ENCODE data around the gene CBX2. TPM values are rescaled to one million over a fixed set of nuclear protein-coding genes. Genes with fewer than 3 reads are reported as not detected.

Gene CBX2
- polyA plus RNA-seq, 1 of the 3 experiments (the other 2 are of a cell fraction) = 22.4 TPM

DNA sequence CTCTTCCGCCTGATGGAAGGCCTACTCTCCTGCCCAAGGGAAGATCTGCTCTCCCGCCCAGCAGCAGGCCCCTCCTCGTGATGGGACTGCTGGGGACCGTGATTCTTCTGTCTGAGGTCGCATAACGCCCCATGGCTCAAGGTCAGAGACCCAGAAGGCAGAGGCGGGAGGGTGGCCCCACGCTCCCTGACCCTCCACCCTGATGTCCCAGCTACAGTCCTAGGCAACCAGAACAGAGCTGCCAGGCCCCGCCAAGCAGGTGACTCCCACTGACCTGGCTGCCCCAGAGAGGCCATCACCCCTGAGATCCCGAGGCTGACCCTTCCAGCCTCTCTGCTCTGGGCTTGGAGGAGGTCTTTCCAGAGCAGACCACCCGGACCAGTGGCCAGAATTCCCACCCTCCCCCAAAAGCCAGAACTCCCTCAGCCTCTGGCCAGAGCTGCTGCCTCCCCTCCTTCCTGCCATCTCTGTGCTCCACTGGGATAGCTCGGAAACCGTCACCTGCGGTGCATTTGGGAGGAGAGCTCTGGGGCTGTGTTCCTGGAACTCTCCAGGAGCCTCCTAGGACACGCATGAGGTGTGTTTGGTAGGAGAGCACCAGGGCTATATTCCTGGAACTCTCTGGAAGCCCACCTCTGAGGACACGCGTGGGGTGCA lies 39.9 kb upstream of the CBX2 start:
- 72% methylated on average over 15 of the region's 17 CpGs for WGBS (ENCODE audit: low lambda C conversion rate)
- Histone ChIP-seq H3K4me3 (ENCODE audit: low read depth in 2 of 2, low read length in 1 of 2) (no peak overlapping the region), H3K36me3 (replicated peaks in 1 of 2; ENCODE audit: control insufficient read depth in 1 of 2, insufficient read depth in 2 of 2, low read length in 1 of 2) (no peaks in the 10 kb centered on the region), H3K9me3 (no peaks in the 10 kb centered on the region), H4K20me1 (ENCODE audit: insufficient read depth) (no peaks in the 10 kb centered on the region), H3K27ac (ENCODE audit: low read depth in 2 of 2, low read length in 1 of 2) (no peak overlapping the region), H3K27me3 (ENCODE audit: insufficient read depth) (peaks cover 41% of the 10 kb centered on the region), H3K4me1 (ENCODE audit: control insufficient read depth in 1 of 2, insufficient read depth in 2 of 2, low read depth in 1 of 2, low read length in 1 of 2) (peaks cover 0 to 12% of the 10 kb centered on the region in 2 experiments; a peak in 1 of 4 replicates), H3K79me2 (ENCODE audit: insufficient read depth) (no peaks in the 10 kb centered on the region), H3K9me2 (no peaks in the 10 kb centered on the region), H3K9ac (no peak overlapping the region), H3F3A (replicated peaks; ENCODE audit: insufficient read depth) (no peaks in the 10 kb centered on the region), H2AFZ (ENCODE audit: low read depth) (no peak overlapping the region), H3K4me2 (no peak overlapping the region)
- POLR2A ChIA-PET = no interaction called here
- DNase-seq = no peak
- CTCF ChIA-PET = interaction anchor here (0.8 to 10.7 kb wide), 8 partner anchors 9 to 105 kb away, joined by 3 to 216 read pairs (median 20); partner anchors contain the start of gene CBX4
- TF ChIP-seq RFX5 (IDR thresholded peaks at IDR 0.05; ENCODE audit: low read length) (no peak), JUND (IDR thresholded peaks at IDR 0.05) (no peak), CHD2 (IDR thresholded peaks at IDR 0.05; ENCODE audit: low read length, partially characterized antibody) (no peak), TCF12 (IDR thresholded peaks at IDR 0.05) (no peak), MXI1 (IDR thresholded peaks at IDR 0.05; ENCODE audit: low read depth, low read length) (no peak), FOSL2 (IDR thresholded peaks at IDR 0.05; ENCODE audit: borderline replicate concordance, low read depth) (no peak), ZBTB33 (IDR thresholded peaks at IDR 0.05; ENCODE audit: borderline replicate concordance, low read depth) (no peak), GATA2 (CRISPR knock-in tag; IDR thresholded peaks at IDR 0.05) (no peak), RXRA (IDR thresholded peaks at IDR 0.05; ENCODE audit: borderline replicate concordance, low read depth) (no peak), YY1 (IDR thresholded peaks at IDR 0.05; ENCODE audit: low read depth) (no peak), EZH2phosphoT487 (IDR thresholded peaks at IDR 0.05; ENCODE audit: borderline replicate concordance, low read depth) (no peak)
- TF ChIP-seq, protein P1, sequence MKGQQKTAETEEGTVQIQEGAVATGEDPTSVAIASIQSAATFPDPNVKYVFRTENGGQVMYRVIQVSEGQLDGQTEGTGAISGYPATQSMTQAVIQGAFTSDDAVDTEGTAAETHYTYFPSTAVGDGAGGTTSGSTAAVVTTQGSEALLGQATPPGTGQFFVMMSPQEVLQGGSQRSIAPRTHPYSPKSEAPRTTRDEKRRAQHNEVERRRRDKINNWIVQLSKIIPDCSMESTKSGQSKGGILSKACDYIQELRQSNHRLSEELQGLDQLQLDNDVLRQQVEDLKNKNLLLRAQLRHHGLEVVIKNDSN (IDR thresholded peaks at IDR 0.05; ENCODE audit: borderline replicate concordance, low read depth) = no peak
- TF ChIP-seq, protein P2, sequence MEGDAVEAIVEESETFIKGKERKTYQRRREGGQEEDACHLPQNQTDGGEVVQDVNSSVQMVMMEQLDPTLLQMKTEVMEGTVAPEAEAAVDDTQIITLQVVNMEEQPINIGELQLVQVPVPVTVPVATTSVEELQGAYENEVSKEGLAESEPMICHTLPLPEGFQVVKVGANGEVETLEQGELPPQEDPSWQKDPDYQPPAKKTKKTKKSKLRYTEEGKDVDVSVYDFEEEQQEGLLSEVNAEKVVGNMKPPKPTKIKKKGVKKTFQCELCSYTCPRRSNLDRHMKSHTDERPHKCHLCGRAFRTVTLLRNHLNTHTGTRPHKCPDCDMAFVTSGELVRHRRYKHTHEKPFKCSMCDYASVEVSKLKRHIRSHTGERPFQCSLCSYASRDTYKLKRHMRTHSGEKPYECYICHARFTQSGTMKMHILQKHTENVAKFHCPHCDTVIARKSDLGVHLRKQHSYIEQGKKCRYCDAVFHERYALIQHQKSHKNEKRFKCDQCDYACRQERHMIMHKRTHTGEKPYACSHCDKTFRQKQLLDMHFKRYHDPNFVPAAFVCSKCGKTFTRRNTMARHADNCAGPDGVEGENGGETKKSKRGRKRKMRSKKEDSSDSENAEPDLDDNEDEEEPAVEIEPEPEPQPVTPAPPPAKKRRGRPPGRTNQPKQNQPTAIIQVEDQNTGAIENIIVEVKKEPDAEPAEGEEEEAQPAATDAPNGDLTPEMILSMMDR (IDR thresholded peaks at IDR 0.05) = no peak
- TF ChIP-seq, protein P3, sequence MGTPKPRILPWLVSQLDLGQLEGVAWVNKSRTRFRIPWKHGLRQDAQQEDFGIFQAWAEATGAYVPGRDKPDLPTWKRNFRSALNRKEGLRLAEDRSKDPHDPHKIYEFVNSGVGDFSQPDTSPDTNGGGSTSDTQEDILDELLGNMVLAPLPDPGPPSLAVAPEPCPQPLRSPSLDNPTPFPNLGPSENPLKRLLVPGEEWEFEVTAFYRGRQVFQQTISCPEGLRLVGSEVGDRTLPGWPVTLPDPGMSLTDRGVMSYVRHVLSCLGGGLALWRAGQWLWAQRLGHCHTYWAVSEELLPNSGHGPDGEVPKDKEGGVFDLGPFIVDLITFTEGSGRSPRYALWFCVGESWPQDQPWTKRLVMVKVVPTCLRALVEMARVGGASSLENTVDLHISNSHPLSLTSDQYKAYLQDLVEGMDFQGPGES (IDR thresholded peaks at IDR 0.05; ENCODE audit: low read depth, low read length) = no peak

All from SK-N-SH (cell line).